HS-5 (cell line): ENCODE data around the gene TNIK.

Experiments used
- DNase-seq: peaks from one replicate; pipeline ENCODE4 v3.0.0-alpha.2; 2012; ENCODE audit warnings: low read depth

Gene TNIK

GRCh38 chr3:171416666-171417065, 43.5 kb downstream of the TNIK start:
- DNase-seq: no peak

- DNase-seq: no peak
Observed at GRCh38 chr3:171416061-171416460, 44.1 kb downstream of the TNIK start.

GRCh38 chr3:171415070-171415469, 45.1 kb downstream of the TNIK start:
- no peak for DNase-seq

GRCh38 chr3:171412473-171412872, 47.7 kb downstream of the TNIK start:
- DNase-seq: no peak

GRCh38 chr3:171412054-171412453, 48.2 kb downstream of the TNIK start:
- no peak for DNase-seq

GRCh38 chr3:171410186-171410585, 50.0 kb downstream of the TNIK start:
- no peak for DNase-seq

- DNase-seq: peak; percentile 74
Observed at GRCh38 chr3:171407759-171408158, 52.4 kb downstream of the TNIK start.

- DNase-seq: no peak
Observed at GRCh38 chr3:171404376-171404967, 55.7 kb downstream of the TNIK start.

GRCh38 chr3:171402281-171402680, 57.9 kb downstream of the TNIK start:
- DNase-seq: no peak

- DNase-seq: no peak
Observed at GRCh38 chr3:171401432-171401831, 58.8 kb downstream of the TNIK start.

GRCh38 chr3:171399842-171400241, 60.4 kb downstream of the TNIK start:
- no peak for DNase-seq

GRCh38 chr3:171398343-171398742, 61.9 kb downstream of the TNIK start:
- no peak for DNase-seq

- no peak for DNase-seq
Observed at GRCh38 chr3:171397089-171397488, 63.1 kb downstream of the TNIK start.

- DNase-seq: no peak
Observed at GRCh38 chr3:171396048-171396447, 64.2 kb downstream of the TNIK start.

GRCh38 chr3:171393032-171393744, 67.0 kb downstream of the TNIK start:
- no peak for DNase-seq

GRCh38 chr3:171391432-171391831, 68.8 kb downstream of the TNIK start:
- DNase-seq: no peak

- DNase-seq: no peak
Observed at GRCh38 chr3:171390051-171390941, 69.9 kb downstream of the TNIK start.

- DNase-seq: no peak
Observed at GRCh38 chr3:171389491-171389890, 70.7 kb downstream of the TNIK start.

- DNase-seq: no peak
Observed at GRCh38 chr3:171388527-171388926, 71.7 kb downstream of the TNIK start.

GRCh38 chr3:171387062-171387461, 73.1 kb downstream of the TNIK start:
- no peak for DNase-seq

- no peak for DNase-seq
Observed at GRCh38 chr3:171385086-171385485, 75.1 kb downstream of the TNIK start.

- no peak for DNase-seq
Observed at GRCh38 chr3:171384101-171384891, 75.9 kb downstream of the TNIK start.
